ENCODE measurements around the gene C4B. TPM values are rescaled to one million over a fixed set of nuclear protein-coding genes. Genes with fewer than 3 reads are reported as not detected.

Gene C4B
- total RNA-seq, 3 donors from 2014 or later (not counting 1 experiment from before 2014, with no cell fraction given), result 4.0 to 5.1 (median 4.6) TPM

- Mint-ChIP-seq H3K4me3 (no peak overlapping the region), H3K27ac (no peak overlapping the region), H3K27me3 (ENCODE audit: low read depth in 2 of 2) (peaks cover 25 to 31% of the 10 kb centered on the region in 2 donors), H3K4me1 (peaks cover 0 to 6% of the 10 kb centered on the region in 2 donors), H3K36me3 (no peaks in the 10 kb centered on the region), H3K9me3 (no peaks in the 10 kb centered on the region)
- H3K4me3 ChIP-seq (ENCODE audit: low read length), result no peak overlapping the region
- no peak overlapping the region for H3K27ac ChIP-seq (ENCODE audit: low read length)
- peaks cover 8% of the 10 kb centered on the region for H3K4me1 ChIP-seq (ENCODE audit: control insufficient read depth, insufficient read depth, low read length)
- intact Hi-C loops (cut with micrococcal nuclease), result no loop called here
- no peaks in the 10 kb centered on the region for H3K36me3 ChIP-seq (ENCODE audit: control insufficient read depth, insufficient read depth, low read length)
- 96% methylated on average over 9 of the region's 9 CpGs for whole genome bisulfite sequencing (ENCODE audit: insufficient coverage)
- no peak for ATAC-seq
- no peak for DNase-seq
- no peaks in the 10 kb centered on the region for H3K9me3 ChIP-seq (ENCODE audit: control insufficient read depth, insufficient read depth, low read length)
- TF ChIP-seq CTCF (IDR thresholded peaks at IDR 0.05), result no peak
- H3K27me3 ChIP-seq (ENCODE audit: control insufficient read depth, insufficient read depth, low read length), result peaks cover 13% of the 10 kb centered on the region
Observed at GRCh38 chr6:32082935-32083334, 68.3 kb downstream of the C4B start.

- peaks cover 8% of the 10 kb centered on the region for H3K4me1 ChIP-seq (ENCODE audit: control insufficient read depth, insufficient read depth, low read length)
- peaks cover 0 to 6% of the 10 kb centered on the region in 2 donors for H3K4me1 Mint-ChIP-seq
- 89% methylated on average over 21 of the region's 22 CpGs for WGBS (ENCODE audit: insufficient coverage)
- no peak overlapping the region for H3K4me3 ChIP-seq (ENCODE audit: low read length)
- TF ChIP-seq CTCF (IDR thresholded peaks at IDR 0.05), result no peak
- H3K9me3 ChIP-seq (ENCODE audit: control insufficient read depth, insufficient read depth, low read length), result no peaks in the 10 kb centered on the region
- ATAC-seq, result no peak
- no peak for DNase-seq
- no peaks in the 10 kb centered on the region for H3K9me3 Mint-ChIP-seq
- intact Hi-C loops (cut with micrococcal nuclease), result no loop called here
- H3K27me3 Mint-ChIP-seq (ENCODE audit: low read depth in 2 of 2), result peaks cover 29 to 31% of the 10 kb centered on the region in 2 donors
- H3K27me3 ChIP-seq (ENCODE audit: control insufficient read depth, insufficient read depth, low read length), result peaks cover 18% of the 10 kb centered on the region
- H3K27ac ChIP-seq (ENCODE audit: low read length), result no peak overlapping the region
- no peak overlapping the region for H3K4me3 Mint-ChIP-seq
- H3K36me3 Mint-ChIP-seq, result no peaks in the 10 kb centered on the region
- H3K27ac Mint-ChIP-seq, result no peak overlapping the region
- H3K36me3 ChIP-seq (ENCODE audit: control insufficient read depth, insufficient read depth, low read length), result no peaks in the 10 kb centered on the region
Observed at GRCh38 chr6:32083812-32084768, 69.5 kb downstream of the C4B start.

- intact Hi-C loops (cut with micrococcal nuclease), result no loop called here
- Mint-ChIP-seq H3K4me1 (peaks cover 0 to 6% of the 10 kb centered on the region in 2 donors), H3K27ac (no peak overlapping the region), H3K9me3 (no peaks in the 10 kb centered on the region), H3K36me3 (no peaks in the 10 kb centered on the region), H3K4me3 (no peak overlapping the region), H3K27me3 (ENCODE audit: low read depth in 2 of 2) (peaks cover 31 to 32% of the 10 kb centered on the region in 2 donors)
- TF ChIP-seq CTCF (IDR thresholded peaks at IDR 0.05), result no peak
- Histone ChIP-seq H3K27ac (ENCODE audit: low read length) (no peak overlapping the region), H3K9me3 (ENCODE audit: control insufficient read depth, insufficient read depth, low read length) (no peaks in the 10 kb centered on the region), H3K27me3 (ENCODE audit: control insufficient read depth, insufficient read depth, low read length) (peaks cover 18% of the 10 kb centered on the region), H3K4me1 (ENCODE audit: control insufficient read depth, insufficient read depth, low read length) (peaks cover 8% of the 10 kb centered on the region), H3K4me3 (ENCODE audit: low read length) (no peak overlapping the region), H3K36me3 (ENCODE audit: control insufficient read depth, insufficient read depth, low read length) (no peaks in the 10 kb centered on the region)
- DNase-seq (no peak), ATAC-seq (no peak)
- 92% methylated on average over 2 of the region's 2 CpGs for WGBS (ENCODE audit: insufficient coverage)
Observed at GRCh38 chr6:32084780-32085179, 70.2 kb downstream of the C4B start.

Other genes starting within 250 kb of the C4B start
- 1 to 10 TPM; 2.4 to 4.7 (median 3.2) TPM for gene VWA7, start 237.5 kb upstream of the C4B start, total RNA-seq
- gene VARS1, start 219.0 kb upstream of the C4B start, total RNA-seq, result 10 to 100 TPM; 45.2 to 58.6 (median 49.2) TPM
- 10 to 100 TPM; 28.1 to 34.9 (median 29.2) TPM for gene LSM2, start 207.8 kb upstream of the C4B start, total RNA-seq
- gene HSPA1L, start 199.5 kb upstream of the C4B start, total RNA-seq, result 1 to 10 TPM; 2.0 to 4.5 (median 3.6) TPM
- 10 to 100 TPM; 24.4 to 34.6 (median 34.5) TPM for gene HSPA1A, start 199.3 kb upstream of the C4B start, total RNA-seq
- gene HSPA1B, start 187.1 kb upstream of the C4B start, total RNA-seq, result 100 to 1,000 TPM in 1 of 3 donors, 10 to 100 TPM in 1, 1 to 10 TPM in 1; 8.5 to 112 (median 15.3) TPM
- gene NEU1, start 152.0 kb upstream of the C4B start, total RNA-seq, result 10 to 100 TPM; 36.1 to 69.6 (median 51.5) TPM
- gene SLC44A4, start 135.8 kb upstream of the C4B start, total RNA-seq, result under 1 TPM in 1 of 3 donors, not detected in 2; 0.48 TPM
- gene EHMT2, start 117.1 kb upstream of the C4B start, total RNA-seq, result 10 to 100 TPM; 49.3 to 56.6 (median 55.8) TPM
- gene ZBTB12, start 112.7 kb upstream of the C4B start, total RNA-seq, result under 1 TPM; 0.54 to 0.77 (median 0.63) TPM
- 1 to 10 TPM in 2 of 3 donors, under 1 TPM in 1; 0.55 to 1.3 (median 1.0) TPM for gene C2, start 87.1 kb upstream of the C4B start, total RNA-seq
- under 1 TPM in 1 of 3 donors, not detected in 2; 0.45 TPM for gene CFB, start 68.7 kb upstream of the C4B start, total RNA-seq
- gene NELFE, start 55.8 kb upstream of the C4B start, total RNA-seq, result 10 to 100 TPM; 52.6 to 62.3 (median 56.3) TPM
- 100 to 1,000 TPM; 119 to 184 (median 151) TPM for gene SKIC2, start 55.6 kb upstream of the C4B start, total RNA-seq
- 10 to 100 TPM; 37.9 to 54.3 (median 49.0) TPM for gene DXO, start 42.7 kb upstream of the C4B start, total RNA-seq
- gene C4A, start 32.7 kb upstream of the C4B start, total RNA-seq, result 1 to 10 TPM; 5.0 to 8.2 (median 5.4) TPM
- gene CYP21A2, start 23.6 kb downstream of the C4B start, total RNA-seq, result under 1 TPM in 2 of 3 donors, not detected in 1; 0.28 to 0.43 TPM
- 10 to 100 TPM; 11.7 to 15.2 (median 13.5) TPM for gene TNXB, start 94.5 kb downstream of the C4B start, total RNA-seq
- 100 to 1,000 TPM; 157 to 187 (median 178) TPM for gene ATF6B, start 113.5 kb downstream of the C4B start, total RNA-seq
- 1 to 10 TPM; 1.8 to 3.2 (median 2.4) TPM for gene FKBPL, start 115.5 kb downstream of the C4B start, total RNA-seq
- gene PRRT1, start 137.1 kb downstream of the C4B start, total RNA-seq, result under 1 TPM; 0.38 to 0.63 (median 0.54) TPM
- gene PPT2, start 139.3 kb downstream of the C4B start, total RNA-seq, result 10 to 100 TPM; 16.3 to 28.3 (median 19.0) TPM
- 10 to 100 TPM; 18.2 to 22.9 (median 20.1) TPM for gene EGFL8, start 149.8 kb downstream of the C4B start, total RNA-seq
- gene AGPAT1, start 161.3 kb downstream of the C4B start, total RNA-seq, result 10 to 100 TPM; 29.5 to 31.9 (median 31.2) TPM
- 10 to 100 TPM; 35.1 to 39.2 (median 36.6) TPM for gene RNF5, start 163.6 kb downstream of the C4B start, total RNA-seq
- 10 to 100 TPM; 19.0 to 25.1 (median 22.9) TPM for gene AGER, start 169.5 kb downstream of the C4B start, total RNA-seq
- 100 to 1,000 TPM; 111 to 116 (median 112) TPM for gene PBX2, start 175.4 kb downstream of the C4B start, total RNA-seq
- gene GPSM3, start 177.8 kb downstream of the C4B start, total RNA-seq, result 100 to 1,000 TPM; 216 to 240 (median 221) TPM
- gene NOTCH4, start 209.3 kb downstream of the C4B start, total RNA-seq, result 1 to 10 TPM; 2.6 to 4.8 (median 2.7) TPM

All from natural killer cell (primary cell).